ENCODE measurements around the gene MARK4. TPM values are rescaled to one million over a fixed set of nuclear protein-coding genes. Genes with fewer than 3 reads are reported as not detected.

MARK4 gene
- total RNA-seq, 1 experiment from 2014 or later = 58.5 TPM

- H3K4me3 Mint-ChIP-seq = no peak overlapping the region
- peaks cover 34% of the 10 kb centered on the region for H3K27me3 Mint-ChIP-seq (ENCODE audit: low read depth)
- peaks cover 18% of the 10 kb centered on the region for H3K4me1 Mint-ChIP-seq
- H3K9me3 Mint-ChIP-seq = no peaks in the 10 kb centered on the region
- ATAC-seq = no peak
- ChIA-PET CTCF (interaction anchor here (1.4 kb wide), 1 partner anchor 122 kb away, joined by 4 read pairs; no protein-coding TSS in a partner anchor), POLR2A (no interaction called here)
- no peaks in the 10 kb centered on the region for H3K36me3 Mint-ChIP-seq
- no peak for DNase-seq (ENCODE audit: low spot score)
- TF ChIP-seq NR2C2 (CRISPR knock-in tag; IDR thresholded peaks at IDR 0.05) = no peak
- TF ChIP-seq FOXJ3 (CRISPR knock-in tag; IDR thresholded peaks at IDR 0.05; ENCODE audit: borderline replicate concordance) = no peak
- TF ChIP-seq SOX15 (CRISPR knock-in tag; IDR thresholded peaks at IDR 0.05) = no peak
- no peak for TF ChIP-seq ELF4 (CRISPR knock-in tag; IDR thresholded peaks at IDR 0.05; ENCODE audit: low read depth)
- TF ChIP-seq CREB1 (CRISPR knock-in tag; IDR thresholded peaks at IDR 0.05) = no peak
- no peak for TF ChIP-seq AFF4 (CRISPR knock-in tag; IDR thresholded peaks at IDR 0.05; ENCODE audit: borderline replicate concordance)
- TF ChIP-seq CBFB (CRISPR knock-in tag; IDR thresholded peaks at IDR 0.05; ENCODE audit: low read depth) = no peak
- no peak for TF ChIP-seq ATF6 (CRISPR knock-in tag; IDR thresholded peaks at IDR 0.05)
- TF ChIP-seq ETV6 (CRISPR knock-in tag; IDR thresholded peaks at IDR 0.05) = no peak
- H3K27ac Mint-ChIP-seq = no peak overlapping the region
Observed at GRCh38 chr19:45322311-45322710, 71.2 kb downstream of the MARK4 start.

GRCh38 chr19:45322744-45323281, 71.7 kb downstream of the MARK4 start, which contains the start of gene CKM:
Gene CKM, minus strand, starts transcription at chr19:45322875. Its CDS starts 3,162 bp downstream, at chr19:45319713.
- no peak within 1 kb of the TSS for H3K27ac Mint-ChIP-seq
- ChIA-PET POLR2A (no interaction called here), CTCF (interaction anchor here (0.6 to 1.4 kb wide), 2 partner anchors 9 to 123 kb away, joined by 3 to 4 read pairs; no protein-coding TSS in a partner anchor)
- peaks cover 18% of the 10 kb centered on the region for H3K4me1 Mint-ChIP-seq
- H3K9me3 Mint-ChIP-seq = no peaks in the 10 kb centered on the region
- DNase-seq (ENCODE audit: low spot score) (no peak), ATAC-seq (no peak)
- peak within 1 kb of the TSS; percentile 56 for H3K4me3 Mint-ChIP-seq
- peaks cover 29% of the 10 kb centered on the region for H3K27me3 Mint-ChIP-seq (ENCODE audit: low read depth)
- H3K36me3 Mint-ChIP-seq = no peaks in the 10 kb centered on the region
- TF ChIP-seq ZNF263 (CRISPR knock-in tag; IDR thresholded peaks at IDR 0.05; ENCODE audit: low read depth) = no peak
- TF ChIP-seq ZNF423 (CRISPR knock-in tag; IDR thresholded peaks at IDR 0.05) = no peak
- TF ChIP-seq HMGXB4 (CRISPR knock-in tag; IDR thresholded peaks at IDR 0.05) = no peak
- TF ChIP-seq CTCF (IDR thresholded peaks at IDR 0.05) = no peak
- TF ChIP-seq NFYB (CRISPR knock-in tag; conservative IDR thresholded peaks at IDR 0.05; ENCODE audit: low read depth) = no peak
- TF ChIP-seq CDX4 (CRISPR knock-in tag; IDR thresholded peaks at IDR 0.05; ENCODE audit: borderline replicate concordance) = no peak
- TF ChIP-seq TEAD1 (CRISPR knock-in tag; IDR thresholded peaks at IDR 0.05) = no peak
- no peak for TF ChIP-seq AR (CRISPR knock-in tag; IDR thresholded peaks at IDR 0.05)
- no peak for TF ChIP-seq ZNF512 (CRISPR knock-in tag; IDR thresholded peaks at IDR 0.05; ENCODE audit: borderline replicate concordance)
- TF ChIP-seq KAT7 (CRISPR knock-in tag; IDR thresholded peaks at IDR 0.05; ENCODE audit: borderline replicate concordance) = no peak
- TF ChIP-seq USF1 (CRISPR knock-in tag; IDR thresholded peaks at IDR 0.05) = no peak
